ENCODE data around the gene KAT6B.

Gene KAT6B

GRCh38 chr10:75018686-75019307 lies 192.4 kb downstream of the KAT6B start:
- TF ChIP-seq CTCF (IDR thresholded peaks at IDR 0.05; ENCODE audit: control insufficient read depth, insufficient read depth, low read depth, low read length, missing control alignments): no peak
- no peak overlapping the region for H3K4me3 ChIP-seq (ENCODE audit: control insufficient read depth, low read depth, low read length)
- no peak for DNase-seq (ENCODE audit: low read depth)

- peak; percentile 46 for TF ChIP-seq CTCF (IDR thresholded peaks at IDR 0.05; ENCODE audit: control insufficient read depth, insufficient read depth, low read depth, low read length, missing control alignments)
- no peak overlapping the region for H3K4me3 ChIP-seq (ENCODE audit: control insufficient read depth, low read depth, low read length)
- no peak for DNase-seq (ENCODE audit: low read depth)
Observed at GRCh38 chr10:75019370-75019769, 193.0 kb downstream of the KAT6B start.

GRCh38 chr10:75020168-75020567 lies 193.8 kb downstream of the KAT6B start:
- no peak for TF ChIP-seq CTCF (IDR thresholded peaks at IDR 0.05; ENCODE audit: control insufficient read depth, insufficient read depth, low read depth, low read length, missing control alignments)
- DNase-seq (ENCODE audit: low read depth): no peak

GRCh38 chr10:75021379-75022249 lies 195.2 kb downstream of the KAT6B start:
- no peak overlapping the region for H3K4me3 ChIP-seq (ENCODE audit: control insufficient read depth, low read depth, low read length)
- TF ChIP-seq CTCF (IDR thresholded peaks at IDR 0.05; ENCODE audit: control insufficient read depth, insufficient read depth, low read depth, low read length, missing control alignments): no peak
- no peak for DNase-seq (ENCODE audit: low read depth)

More at GRCh38 chr10:75020168-75020567, 193.8 kb downstream of the KAT6B start:
- H3K4me3 ChIP-seq (ENCODE audit: control insufficient read depth, low read depth, low read length): no peak overlapping the region

- H3K4me3 ChIP-seq (ENCODE audit: control insufficient read depth, low read depth, low read length): no peak overlapping the region
- no peak for DNase-seq (ENCODE audit: low read depth)
- no peak for TF ChIP-seq CTCF (IDR thresholded peaks at IDR 0.05; ENCODE audit: control insufficient read depth, insufficient read depth, low read depth, low read length, missing control alignments)
Observed at GRCh38 chr10:75023074-75023473, 196.7 kb downstream of the KAT6B start.

- no peak for TF ChIP-seq CTCF (IDR thresholded peaks at IDR 0.05; ENCODE audit: control insufficient read depth, insufficient read depth, low read depth, low read length, missing control alignments)
- no peak for DNase-seq (ENCODE audit: low read depth)
- no peak overlapping the region for H3K4me3 ChIP-seq (ENCODE audit: control insufficient read depth, low read depth, low read length)
Observed at GRCh38 chr10:75024971-75025523, 198.6 kb downstream of the KAT6B start.
